ENCODE data around the gene ZFPM1. TPM values are rescaled to one million over a fixed set of nuclear protein-coding genes. Genes with fewer than 3 reads are reported as not detected.
"Not testable (repeated sequence)": the region's sequence is repeated elsewhere in the genome, so short reads cannot be mapped to it uniquely, and the experiment has no call there.

The ZFPM1 gene
- total RNA-seq, 4 donors from 2014 or later = 0.40 to 1.4 (median 0.59) TPM

DNA sequence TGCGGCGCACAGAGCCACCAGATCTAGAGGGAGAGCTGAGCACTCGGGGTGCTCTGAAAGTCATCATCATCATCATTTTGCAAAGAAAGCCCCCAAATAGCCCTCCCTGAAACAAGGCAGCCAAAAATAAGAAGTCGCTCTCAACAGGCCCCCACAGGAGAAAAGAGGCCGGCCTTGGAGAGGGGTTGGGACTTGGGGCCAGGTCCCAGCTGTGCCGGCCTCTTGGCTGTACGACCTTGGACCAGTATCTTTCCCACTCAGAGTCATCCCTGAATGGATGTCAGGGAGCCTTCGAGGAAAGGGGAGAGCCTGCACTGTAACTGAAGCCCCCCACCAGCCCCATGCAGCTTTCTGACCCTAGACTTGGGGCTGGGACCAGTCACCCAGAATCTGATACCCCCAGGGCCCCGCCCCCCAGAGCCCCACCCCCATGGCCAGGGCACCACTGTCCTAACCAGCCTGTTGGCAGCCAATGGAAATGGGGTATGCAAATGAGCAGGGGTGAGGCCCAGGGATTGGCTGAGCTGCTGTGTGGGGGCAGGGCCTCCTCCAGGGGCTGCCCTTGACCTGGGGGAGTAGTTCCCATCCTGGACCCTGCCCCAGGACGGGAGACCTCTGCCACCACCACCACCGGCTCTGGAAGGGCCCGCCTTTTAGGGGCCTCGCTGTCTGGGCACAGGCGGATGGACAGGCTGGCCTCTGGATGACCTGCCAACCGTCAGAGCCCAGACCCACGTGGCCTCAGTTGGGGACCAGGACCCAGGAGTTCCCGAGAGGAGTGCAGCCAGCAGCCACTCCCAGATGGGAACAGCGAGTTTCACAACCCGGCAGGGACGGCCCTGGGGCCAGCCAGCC lies 15.4 kb downstream of the ZFPM1 start:
- H3K27ac ChIP-seq = no peak overlapping the region
- H3K4me1 ChIP-seq = peaks cover 0 to 8% (median 0%) of the 10 kb centered on the region in 3 donors
- no peak for TF ChIP-seq POLR2AphosphoS5 (IDR thresholded peaks at IDR 0.05)
- no peak for TF ChIP-seq POLR2A (IDR thresholded peaks at IDR 0.05)
- TF ChIP-seq EP300 (IDR thresholded peaks at IDR 0.05) = no peak
- TF ChIP-seq, protein P1, sequence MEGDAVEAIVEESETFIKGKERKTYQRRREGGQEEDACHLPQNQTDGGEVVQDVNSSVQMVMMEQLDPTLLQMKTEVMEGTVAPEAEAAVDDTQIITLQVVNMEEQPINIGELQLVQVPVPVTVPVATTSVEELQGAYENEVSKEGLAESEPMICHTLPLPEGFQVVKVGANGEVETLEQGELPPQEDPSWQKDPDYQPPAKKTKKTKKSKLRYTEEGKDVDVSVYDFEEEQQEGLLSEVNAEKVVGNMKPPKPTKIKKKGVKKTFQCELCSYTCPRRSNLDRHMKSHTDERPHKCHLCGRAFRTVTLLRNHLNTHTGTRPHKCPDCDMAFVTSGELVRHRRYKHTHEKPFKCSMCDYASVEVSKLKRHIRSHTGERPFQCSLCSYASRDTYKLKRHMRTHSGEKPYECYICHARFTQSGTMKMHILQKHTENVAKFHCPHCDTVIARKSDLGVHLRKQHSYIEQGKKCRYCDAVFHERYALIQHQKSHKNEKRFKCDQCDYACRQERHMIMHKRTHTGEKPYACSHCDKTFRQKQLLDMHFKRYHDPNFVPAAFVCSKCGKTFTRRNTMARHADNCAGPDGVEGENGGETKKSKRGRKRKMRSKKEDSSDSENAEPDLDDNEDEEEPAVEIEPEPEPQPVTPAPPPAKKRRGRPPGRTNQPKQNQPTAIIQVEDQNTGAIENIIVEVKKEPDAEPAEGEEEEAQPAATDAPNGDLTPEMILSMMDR (IDR thresholded peaks at IDR 0.05) = no peak
- peaks cover 59% of the 10 kb centered on the region for H3K27me3 ChIP-seq
- no peak overlapping the region for H3K4me3 ChIP-seq
- H3K36me3 ChIP-seq = no peaks in the 10 kb centered on the region
- H3K9me3 ChIP-seq = no peaks in the 10 kb centered on the region
- ATAC-seq = no peak
- WGBS, 2 donors (ENCODE audit: low coverage in 1 of 2) = 20 to 40% methylated on average over 1 of the region's 20 CpGs

DNA sequence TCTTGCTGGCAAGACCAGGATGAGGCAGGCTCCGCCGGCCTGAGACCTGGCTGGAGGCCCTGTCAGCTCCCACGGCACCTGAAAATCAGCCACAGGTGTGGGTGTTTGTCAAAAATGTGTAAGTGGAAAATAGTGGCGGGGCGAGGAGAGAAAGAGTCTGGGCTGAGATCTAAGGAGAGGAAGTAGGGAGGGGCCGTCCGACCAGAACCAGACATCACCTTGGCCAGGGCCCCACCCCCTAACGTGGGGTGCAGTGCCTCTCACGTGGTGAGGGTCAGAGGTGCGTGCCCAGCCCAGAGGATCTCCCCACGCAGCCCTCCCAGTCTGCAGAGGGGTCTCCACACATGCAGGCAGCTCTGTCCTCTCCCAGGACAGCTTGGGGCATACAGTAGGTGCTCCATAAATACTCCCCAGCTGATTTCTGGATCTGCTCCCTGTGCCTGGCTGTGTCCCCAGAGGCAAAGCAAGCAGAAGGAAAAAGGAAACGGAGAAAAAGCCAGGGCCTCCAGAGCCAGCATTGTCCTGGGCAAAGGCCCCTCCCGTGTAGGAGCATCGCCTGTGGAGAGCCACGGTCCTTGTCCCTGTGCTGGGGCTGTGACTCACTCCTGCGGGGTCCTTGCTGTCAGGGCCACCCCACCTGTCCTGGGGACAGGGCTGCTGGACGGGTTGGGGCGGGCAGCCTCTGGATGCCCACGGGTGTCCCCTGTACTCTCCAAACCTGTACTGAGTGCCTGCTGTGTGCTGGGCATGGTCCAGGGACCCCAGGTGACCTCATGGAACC lies 16.7 kb downstream of the ZFPM1 start:
- TF ChIP-seq, protein P1 (IDR thresholded peaks at IDR 0.05) = no peak
- TF ChIP-seq POLR2A (IDR thresholded peaks at IDR 0.05) (no peak), POLR2AphosphoS5 (IDR thresholded peaks at IDR 0.05) (no peak), EP300 (IDR thresholded peaks at IDR 0.05) (no peak)
- H3K4me3 ChIP-seq = no peak overlapping the region
- H3K27me3 ChIP-seq = peaks cover 57% of the 10 kb centered on the region
- H3K27ac ChIP-seq = no peak overlapping the region
- no peaks in the 10 kb centered on the region for H3K9me3 ChIP-seq
- no peaks in the 10 kb centered on the region for H3K36me3 ChIP-seq
- ATAC-seq = no peak
- WGBS, 2 donors (ENCODE audit: low coverage in 1 of 2) = 62% methylated on average over 6 of the region's 19 CpGs; no CpG with 5 or more reads in 1 of the 2 donors
- H3K4me1 ChIP-seq = peaks cover 0 to 8% (median 0%) of the 10 kb centered on the region in 3 donors

DNA sequence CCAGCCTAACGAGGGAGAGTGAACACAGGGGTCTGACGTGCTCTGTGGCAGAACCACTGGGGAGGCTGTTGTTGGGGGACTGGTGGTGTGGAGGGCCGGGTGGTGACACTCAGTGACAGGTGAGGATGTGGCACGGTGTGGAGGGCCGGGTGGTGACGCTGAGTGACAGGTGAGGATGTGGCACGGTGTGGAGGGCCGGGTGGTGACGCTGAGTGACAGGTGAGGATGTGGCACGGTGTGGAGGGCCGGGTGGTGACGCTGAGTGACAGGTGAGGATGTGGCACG lies 17.3 kb downstream of the ZFPM1 start:
- 80% methylated on average over 1 of the region's 13 CpGs; no CpG with 5 or more reads in 1 of the 2 donors for WGBS, 2 donors (ENCODE audit: low coverage in 1 of 2)

DNA sequence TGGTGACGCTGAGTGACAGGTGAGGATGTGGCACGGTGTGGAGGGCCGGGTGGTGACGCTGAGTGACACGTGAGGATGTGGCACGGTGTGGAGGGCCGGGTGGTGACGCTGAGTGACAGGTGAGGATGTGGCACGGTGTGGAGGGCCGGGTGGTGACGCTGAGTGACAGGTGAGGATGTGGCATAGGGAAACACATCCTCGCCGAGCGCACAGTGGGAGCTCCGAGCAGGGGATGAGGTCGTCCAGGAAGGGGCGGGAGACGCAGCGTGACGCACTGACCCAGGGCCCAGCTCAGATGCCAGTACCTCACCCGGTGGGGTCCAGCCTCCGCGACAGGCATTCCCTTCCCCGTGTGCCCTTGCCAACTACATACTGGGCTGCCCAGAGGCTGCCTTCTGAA lies 17.6 kb downstream of the ZFPM1 start:
- not testable (repeated sequence) for H3K4me1 ChIP-seq, H3K27ac ChIP-seq, H3K9me3 ChIP-seq, ATAC-seq, H3K36me3 ChIP-seq, H3K4me3 ChIP-seq
- H3K27me3 ChIP-seq = peaks cover 50% of the 10 kb centered on the region
- WGBS, 2 donors (ENCODE audit: low coverage in 1 of 2) = 83 to 90% methylated on average over 6 to 9 of the region's 24 CpGs

More for the DNA sequence above, 17.3 kb downstream of the ZFPM1 start:
- H3K9me3 ChIP-seq, H3K27ac ChIP-seq, H3K36me3 ChIP-seq, H3K4me1 ChIP-seq, H3K4me3 ChIP-seq, ATAC-seq: not testable (repeated sequence)
- peaks cover 53% of the 10 kb centered on the region for H3K27me3 ChIP-seq

DNA sequence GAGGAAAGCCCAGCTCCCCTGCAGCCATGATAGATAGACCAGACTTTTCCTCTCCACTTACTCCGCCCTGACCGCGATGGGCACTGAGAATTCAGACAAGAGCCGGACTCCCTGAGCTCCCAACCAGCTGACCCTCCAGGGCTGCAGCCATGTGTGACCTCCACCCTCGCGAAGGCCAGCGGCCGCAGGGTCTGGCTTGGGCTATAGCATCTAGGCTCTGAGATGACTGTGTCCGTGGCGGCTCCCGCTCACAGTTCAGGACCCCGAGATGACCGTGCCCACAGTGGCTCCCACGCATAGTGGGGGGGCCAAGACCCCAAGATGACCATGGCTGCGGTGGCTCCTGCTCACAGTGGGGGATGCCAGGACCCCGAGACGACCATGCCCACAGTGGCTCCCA lies 18.0 kb downstream of the ZFPM1 start:
- Histone ChIP-seq H3K27me3 (peaks cover 45% of the 10 kb centered on the region), H3K27ac (no peak overlapping the region), H3K4me3 (no peak overlapping the region), H3K36me3 (no peaks in the 10 kb centered on the region), H3K4me1 (peaks cover 0 to 8% (median 0%) of the 10 kb centered on the region in 3 donors), H3K9me3 (no peaks in the 10 kb centered on the region)
- no peak for ATAC-seq
- TF ChIP-seq POLR2AphosphoS5 (IDR thresholded peaks at IDR 0.05) = no peak
- no peak for TF ChIP-seq POLR2A (IDR thresholded peaks at IDR 0.05)
- TF ChIP-seq, protein P1 (IDR thresholded peaks at IDR 0.05) = no peak
- TF ChIP-seq EP300 (IDR thresholded peaks at IDR 0.05) = no peak
- no CpG with 5 or more reads among the region's 17 CpGs for WGBS, 2 donors (ENCODE audit: low coverage in 1 of 2)
